ENCODE measurements around the gene SORCS2. TPM values are rescaled to one million over a fixed set of nuclear protein-coding genes. Genes with fewer than 3 reads are reported as not detected.

Gene SORCS2
- total RNA-seq, 2 donors from 2014 or later: 0.68 to 0.92 TPM

DNA sequence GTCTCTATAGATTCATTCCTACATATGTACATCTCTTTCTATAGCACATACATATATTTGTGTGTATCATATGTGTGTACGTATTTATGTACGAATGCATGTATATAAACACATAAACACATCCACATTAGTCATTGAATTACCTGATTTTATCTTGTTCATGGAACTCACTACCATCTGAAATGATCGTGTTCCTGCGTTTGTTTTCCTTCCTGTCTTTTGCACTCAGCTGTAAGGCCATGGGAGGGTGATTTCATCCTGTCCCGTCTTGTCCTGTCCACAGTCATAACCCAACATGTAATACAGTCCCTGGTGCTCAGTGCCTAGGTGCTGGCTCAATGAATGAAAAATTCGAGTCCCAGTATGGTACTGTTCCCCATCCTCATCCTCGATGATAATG is 434.2 kb downstream of the SORCS2 start:
- ATAC-seq (ENCODE audit: insufficient number of reproducible peaks, low FRiP score, low read depth): no peak

DNA sequence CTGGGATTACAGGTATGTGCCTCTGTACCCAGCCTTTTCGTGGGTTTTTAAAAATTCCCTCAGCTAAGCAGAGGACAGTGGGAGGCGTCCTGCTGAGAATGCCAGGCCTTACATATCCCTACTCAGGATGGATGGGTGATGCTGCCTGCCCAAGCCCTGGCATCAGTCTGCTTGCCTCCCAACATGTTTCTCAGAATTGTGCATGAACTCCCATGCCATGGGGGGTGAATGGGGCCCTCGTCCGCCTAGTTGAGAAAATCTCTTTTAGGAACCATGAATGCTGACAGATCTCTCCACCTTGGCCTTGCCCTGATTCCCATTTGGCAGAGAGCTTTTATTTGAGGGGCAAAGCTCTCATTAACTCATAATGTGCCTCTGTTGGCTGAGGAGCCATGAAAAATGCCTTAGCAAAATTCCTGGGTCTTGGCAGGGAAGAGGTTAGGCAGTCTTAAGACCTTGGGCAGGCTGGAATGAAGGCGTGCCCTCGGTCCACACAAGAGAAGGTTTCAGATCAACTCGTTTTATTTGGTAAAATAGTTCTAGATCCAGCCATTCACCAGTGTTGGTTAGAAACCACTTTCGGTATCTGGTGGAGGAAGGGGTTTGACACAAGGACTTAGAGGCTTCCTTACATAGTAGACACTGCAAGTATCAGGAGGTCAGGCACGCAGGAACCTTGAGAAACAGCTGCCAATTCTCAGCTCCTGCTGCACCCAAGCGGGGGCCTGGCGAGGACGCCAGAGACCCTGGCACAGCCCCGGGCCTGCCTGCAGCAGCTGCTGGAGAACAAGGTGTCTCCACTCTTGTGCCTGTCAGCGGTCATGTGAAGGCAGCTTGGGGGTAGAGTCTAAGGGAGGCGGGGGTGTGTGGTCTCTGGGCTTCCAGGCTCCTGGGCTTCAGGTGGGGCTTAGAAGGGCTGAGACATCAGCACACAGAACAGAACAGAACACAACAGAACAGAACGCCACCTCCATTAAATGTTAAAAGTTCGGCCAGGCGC is 435.2 kb downstream of the SORCS2 start:
- Histone ChIP-seq H3K36me3 (no peaks in the 10 kb centered on the region), H3K4me3 (no peak overlapping the region), H3K27me3 (replicated peaks; ENCODE audit: insufficient read depth) (no peaks in the 10 kb centered on the region), H3K9me3 (no peaks in the 10 kb centered on the region), H3K27ac (no peak overlapping the region), H3K4me1 (ENCODE audit: control insufficient read depth in 1 of 2, low read depth in 2 of 2) (peaks cover 5 to 26% of the 10 kb centered on the region in 2 donors)
- DNase-seq (ENCODE audit: low spot score): no peak
- TF ChIP-seq, protein P1, sequence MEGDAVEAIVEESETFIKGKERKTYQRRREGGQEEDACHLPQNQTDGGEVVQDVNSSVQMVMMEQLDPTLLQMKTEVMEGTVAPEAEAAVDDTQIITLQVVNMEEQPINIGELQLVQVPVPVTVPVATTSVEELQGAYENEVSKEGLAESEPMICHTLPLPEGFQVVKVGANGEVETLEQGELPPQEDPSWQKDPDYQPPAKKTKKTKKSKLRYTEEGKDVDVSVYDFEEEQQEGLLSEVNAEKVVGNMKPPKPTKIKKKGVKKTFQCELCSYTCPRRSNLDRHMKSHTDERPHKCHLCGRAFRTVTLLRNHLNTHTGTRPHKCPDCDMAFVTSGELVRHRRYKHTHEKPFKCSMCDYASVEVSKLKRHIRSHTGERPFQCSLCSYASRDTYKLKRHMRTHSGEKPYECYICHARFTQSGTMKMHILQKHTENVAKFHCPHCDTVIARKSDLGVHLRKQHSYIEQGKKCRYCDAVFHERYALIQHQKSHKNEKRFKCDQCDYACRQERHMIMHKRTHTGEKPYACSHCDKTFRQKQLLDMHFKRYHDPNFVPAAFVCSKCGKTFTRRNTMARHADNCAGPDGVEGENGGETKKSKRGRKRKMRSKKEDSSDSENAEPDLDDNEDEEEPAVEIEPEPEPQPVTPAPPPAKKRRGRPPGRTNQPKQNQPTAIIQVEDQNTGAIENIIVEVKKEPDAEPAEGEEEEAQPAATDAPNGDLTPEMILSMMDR (IDR thresholded peaks at IDR 0.05): no peak
- ATAC-seq (ENCODE audit: insufficient number of reproducible peaks, low FRiP score, low read depth): no peak

More for the DNA sequence above, 434.2 kb downstream of the SORCS2 start:
- no peaks in the 10 kb centered on the region for H3K9me3 ChIP-seq
- no peak overlapping the region for H3K4me3 ChIP-seq
- peaks cover 5 to 16% of the 10 kb centered on the region in 2 donors for H3K4me1 ChIP-seq (ENCODE audit: control insufficient read depth in 1 of 2, low read depth in 2 of 2)
- no peak for DNase-seq (ENCODE audit: low spot score)
- TF ChIP-seq, protein P1 (IDR thresholded peaks at IDR 0.05): no peak
- H3K27ac ChIP-seq: no peak overlapping the region
- H3K27me3 ChIP-seq (replicated peaks; ENCODE audit: insufficient read depth): no peaks in the 10 kb centered on the region
- H3K36me3 ChIP-seq: no peaks in the 10 kb centered on the region

DNA sequence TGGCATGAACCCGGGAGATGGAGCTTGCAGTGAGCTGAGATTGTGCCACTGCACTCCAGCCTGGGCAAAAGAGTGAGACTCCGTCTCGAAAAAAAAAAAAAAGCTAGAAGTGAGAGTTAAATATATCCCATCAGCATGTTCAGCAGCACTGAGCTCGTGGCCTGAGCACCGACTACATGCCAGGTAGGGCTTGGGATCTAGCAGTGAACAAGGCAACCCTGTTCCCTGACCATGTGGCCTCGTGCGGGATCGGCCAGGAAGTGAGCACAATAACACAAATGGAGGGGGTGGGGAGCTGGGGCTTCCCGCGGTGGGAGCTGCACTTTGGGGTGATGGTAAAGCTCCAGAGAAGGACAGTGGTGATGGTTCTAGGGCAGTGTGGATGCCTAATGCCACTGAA is 436.1 kb downstream of the SORCS2 start:
- Histone ChIP-seq H3K27me3 (replicated peaks; ENCODE audit: insufficient read depth) (no peaks in the 10 kb centered on the region), H3K9me3 (no peaks in the 10 kb centered on the region), H3K36me3 (no peaks in the 10 kb centered on the region), H3K4me3 (no peak overlapping the region), H3K27ac (no peak overlapping the region), H3K4me1 (ENCODE audit: control insufficient read depth in 1 of 2, low read depth in 2 of 2) (peaks cover 5 to 29% of the 10 kb centered on the region in 2 donors)
- DNase-seq (ENCODE audit: low spot score) (no peak), ATAC-seq (ENCODE audit: insufficient number of reproducible peaks, low FRiP score, low read depth) (no peak)
- TF ChIP-seq, protein P1 (IDR thresholded peaks at IDR 0.05): no peak

DNA sequence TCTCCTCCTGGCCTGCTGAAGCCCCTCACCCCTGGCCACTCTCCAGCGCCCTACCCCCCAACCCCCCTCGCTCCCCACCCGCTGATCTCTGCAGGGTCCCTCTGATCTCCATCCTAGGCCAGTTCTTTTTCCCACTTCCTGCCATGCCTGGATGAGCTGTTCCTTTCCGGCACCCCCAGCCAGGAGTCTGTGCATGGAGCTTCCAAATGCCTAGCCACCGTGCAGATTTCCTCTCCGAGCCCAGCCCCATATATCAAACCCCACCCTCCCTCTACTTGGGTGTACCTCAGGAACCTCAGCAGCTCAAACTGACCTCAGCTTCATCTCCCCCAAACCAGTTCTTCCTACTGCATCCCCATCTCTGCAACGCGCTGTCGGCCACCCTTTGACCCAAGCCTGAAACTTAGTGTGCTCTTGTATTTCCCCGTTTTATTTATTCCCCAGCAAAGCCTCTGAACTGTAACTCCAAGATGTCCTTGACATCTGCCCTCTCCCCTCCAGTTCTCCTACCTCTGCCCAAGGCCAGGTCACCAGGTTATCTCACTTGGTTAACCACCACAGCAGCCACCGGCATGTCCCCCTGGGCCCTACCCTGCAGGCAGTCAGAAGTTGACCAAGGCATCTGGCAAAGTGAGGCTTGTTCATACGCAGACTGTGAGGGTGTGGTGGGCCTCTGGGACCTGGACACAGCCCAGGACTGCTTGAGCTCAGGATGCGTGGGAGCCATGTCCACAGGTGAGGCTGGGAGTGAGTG is 437.3 kb downstream of the SORCS2 start:
- Histone ChIP-seq H3K4me3 (no peak overlapping the region), H3K36me3 (no peaks in the 10 kb centered on the region), H3K27ac (no peak overlapping the region), H3K9me3 (no peaks in the 10 kb centered on the region), H3K4me1 (ENCODE audit: control insufficient read depth in 1 of 2, low read depth in 2 of 2) (peaks cover 5 to 29% of the 10 kb centered on the region in 2 donors), H3K27me3 (replicated peaks; ENCODE audit: insufficient read depth) (no peaks in the 10 kb centered on the region)
- ATAC-seq (ENCODE audit: insufficient number of reproducible peaks, low FRiP score, low read depth): no peak
- TF ChIP-seq, protein P1 (IDR thresholded peaks at IDR 0.05): no peak
- DNase-seq (ENCODE audit: low spot score): no peak
